ENCODE data around the gene PPP2R5C.
"Not testable (repeated sequence)": the region's sequence is repeated elsewhere in the genome, so short reads cannot be mapped to it uniquely, and the experiment has no call there.

PPP2R5C gene

GRCh38 chr14:101727611-101728366, 33.7 kb upstream of the PPP2R5C start:
- DNase-seq: no peak

GRCh38 chr14:101728367-101728742, 33.2 kb upstream of the PPP2R5C start:
- no peak for DNase-seq

GRCh38 chr14:101729382-101729781, 32.1 kb upstream of the PPP2R5C start:
- no peak for DNase-seq

GRCh38 chr14:101730157-101730556, 31.4 kb upstream of the PPP2R5C start:
- not testable (repeated sequence) for DNase-seq

- no peak for DNase-seq
Observed at GRCh38 chr14:101730626-101731186, 30.8 kb upstream of the PPP2R5C start.

- DNase-seq: no peak
Observed at GRCh38 chr14:101731187-101732080, 30.1 kb upstream of the PPP2R5C start.

- DNase-seq: no peak
Observed at GRCh38 chr14:101732118-101732517, 29.4 kb upstream of the PPP2R5C start.

- no peak for DNase-seq
Observed at GRCh38 chr14:101733211-101733610, 28.3 kb upstream of the PPP2R5C start.

- no peak for DNase-seq
Observed at GRCh38 chr14:101734246-101734847, 27.2 kb upstream of the PPP2R5C start.

GRCh38 chr14:101735453-101735852, 26.1 kb upstream of the PPP2R5C start:
- no peak for DNase-seq

- DNase-seq: no peak
Observed at GRCh38 chr14:101736071-101736470, 25.4 kb upstream of the PPP2R5C start.

- no peak for DNase-seq
Observed at GRCh38 chr14:101736585-101736984, 24.9 kb upstream of the PPP2R5C start.

- no peak for DNase-seq
Observed at GRCh38 chr14:101737414-101738339, 23.8 kb upstream of the PPP2R5C start.

- DNase-seq: no peak
Observed at GRCh38 chr14:101738703-101739320, 22.7 kb upstream of the PPP2R5C start.

- DNase-seq: no peak
Observed at GRCh38 chr14:101739446-101740141, 21.9 kb upstream of the PPP2R5C start.

GRCh38 chr14:101740981-101741380, 20.5 kb upstream of the PPP2R5C start:
- no peak for DNase-seq

GRCh38 chr14:101743701-101744100, 17.8 kb upstream of the PPP2R5C start:
- DNase-seq: no peak

- DNase-seq: not testable (repeated sequence)
Observed at GRCh38 chr14:101744382-101744781, 17.1 kb upstream of the PPP2R5C start.

- DNase-seq: not testable (repeated sequence)
Observed at GRCh38 chr14:101749756-101750155, 11.8 kb upstream of the PPP2R5C start.

GRCh38 chr14:101754893-101755292, 6.6 kb upstream of the PPP2R5C start:
- DNase-seq: no peak
